Hepatocyte (in vitro differentiated cells): ENCODE results near the gene OR2A2. TPM values are rescaled to one million over a fixed set of nuclear protein-coding genes. Genes with fewer than 3 reads are reported as not detected.
"Not testable (repeated sequence)": the region's sequence is repeated elsewhere in the genome, so short reads cannot be mapped to it uniquely, and the experiment has no call there.

ENCODE experiments used
- DNase-seq: peaks from one replicate; pipeline ENCODE4 v3.0.0-alpha.2; 2016; ENCODE audit warnings: low spot score
- H2AFZ ChIP-seq: fragments of 200-600 bp; sonication (generic); 2 replicates; pipeline ENCODE4 v1.6.0; 2016; ENCODE audit warnings: antibody characterized with exemption, mild to moderate bottlenecking
- H3K27ac ChIP-seq: fragments of 200-600 bp; sonication (generic); 2 replicates; pipeline ENCODE4 v1.5.1; 2016; ENCODE audit warnings: mild to moderate bottlenecking
- H3K27me3 ChIP-seq: fragments of 200-600 bp; sonication (generic); 2 replicates; pipeline ENCODE4 v1.6.1; 2016
- H3K36me3 ChIP-seq: fragments of 200-600 bp; sonication (generic); replicated peaks from 2 replicates; pipeline ENCODE4 v1.5.1; 2016; ENCODE audit warnings: low read depth; ENCODE audit not compliant: insufficient read depth
- H3K4me1 ChIP-seq: fragments of 200-600 bp; sonication (generic); 2 replicates; pipeline ENCODE4 v1.5.1; 2016; ENCODE audit warnings: mild to moderate bottlenecking, moderate library complexity; ENCODE audit not compliant: insufficient read depth
- H3K4me2 ChIP-seq: fragments of 200-600 bp; sonication (generic); 2 replicates; pipeline ENCODE4 v1.6.0; 2016
- H3K4me3 ChIP-seq: fragments of 200-600 bp; sonication (generic); 2 replicates; pipeline ENCODE4 v1.5.1; 2016; ENCODE audit warnings: mild to moderate bottlenecking
- H3K79me2 ChIP-seq: fragments of 200-600 bp; sonication (generic); 2 replicates; pipeline ENCODE4 v1.6.0; 2017; ENCODE audit warnings: mild to moderate bottlenecking
- H3K9me2 ChIP-seq: fragments of 200-600 bp; sonication (generic); replicated peaks from 2 replicates; pipeline ENCODE4 v1.6.0; 2017; ENCODE audit warnings: mild to moderate bottlenecking; ENCODE audit not compliant: insufficient read depth
- H3K9me3 ChIP-seq: fragments of 200-600 bp; sonication (generic); 2 replicates; pipeline ENCODE4 v1.5.1; 2016; ENCODE audit warnings: low read depth, mild to moderate bottlenecking
- H4K20me1 ChIP-seq: fragments of 200-600 bp; sonication (generic); 2 replicates; pipeline ENCODE4 v1.6.0; 2016; ENCODE audit warnings: mild to moderate bottlenecking; ENCODE audit not compliant: insufficient read depth, poor library complexity, severe bottlenecking
- CTCF ChIP-seq: fragments of 200-600 bp; sonication (generic); IDR thresholded peaks from 2 replicates; pipeline ENCODE4 v1.5.1; 2016; ENCODE audit warnings: antibody characterized with exemption, mild to moderate bottlenecking; ENCODE audit not compliant: poor library complexity
- EZH2 ChIP-seq: fragments of 200-600 bp; sonication (generic); IDR thresholded peaks from 2 replicates; pipeline ENCODE4 v1.6.1; 2016; ENCODE audit warnings: antibody characterized with exemption, mild to moderate bottlenecking, borderline replicate concordance
- EZH2phosphoT487 ChIP-seq: fragments of 200-600 bp; sonication (generic); IDR thresholded peaks from one replicate; pipeline ENCODE4 v1.6.1; 2018; ENCODE audit warnings: antibody characterized with exemption, mild to moderate bottlenecking, low read depth, moderate library complexity; ENCODE audit not compliant: unreplicated experiment, severe bottlenecking
- WGBS: methylation state at CpG from one replicate; pipeline ENCODE4 v1.1.6; 2016; ENCODE audit warnings: low lambda C conversion rate; ENCODE audit errors: missing lambda C conversion rate; 5-methylcytosine and 5-hydroxymethylcytosine counted together
- polyA plus RNA-seq: library from polyadenylated mRNA; unstranded; fragments of >200 nt; fragmentation: Nextera tagmentation; extraction: Ambion mirVana; gene quantifications from 2 replicates; pipeline ENCODE4 v1.2.1, GENCODE V29; 2016
- total RNA-seq: library from RNA; depleted of rRNA; stranded (reverse); fragments of >200 nt; gene quantifications from 2 replicates; pipeline ENCODE4 v1.2.3, GENCODE V29; 2014

The OR2A2 gene
- total and polyA plus RNA-seq, 2 experiments from 2014 or later, result not detected

GRCh38 chr7:144122876-144123275, 13.5 kb downstream of the OR2A2 start, which contains the start of gene OR2A14:
OR2A14 (plus strand) TSS chr7:144123176; CDS start chr7:144129113, 5,937 bp downstream.
- Histone ChIP-seq H3K9me3 (no peaks in the 10 kb centered on the region), H3K27ac (no peak within 1 kb of the TSS), H3K4me2 (no peak within 1 kb of the TSS), H3K9me2 (no peaks in the 10 kb centered on the region), H3K79me2 (no peaks in the 10 kb centered on the region), H2AFZ (no peak within 1 kb of the TSS), H3K36me3 (no peaks in the 10 kb centered on the region), H3K4me3 (no peak within 1 kb of the TSS), H3K4me1 (no peaks in the 10 kb centered on the region), H3K27me3 (no peaks in the 10 kb centered on the region), H4K20me1 (no peaks in the 10 kb centered on the region)
- 93% methylated on average over 1 of the region's 1 CpG for WGBS
- TF ChIP-seq CTCF (no peak), EZH2phosphoT487 (no peak), EZH2 (no peak)
- no peak for DNase-seq

GRCh38 chr7:144127714-144128334, 18.4 kb downstream of the OR2A2 start:
- Histone ChIP-seq H3K9me3 (no peaks in the 10 kb centered on the region), H3K36me3 (no peaks in the 10 kb centered on the region), H3K9me2 (no peaks in the 10 kb centered on the region), H3K79me2 (no peaks in the 10 kb centered on the region), H3K4me2 (no peak overlapping the region), H3K27me3 (no peaks in the 10 kb centered on the region), H3K4me1 (no peaks in the 10 kb centered on the region), H3K4me3 (no peak overlapping the region), H2AFZ (no peak overlapping the region), H4K20me1 (no peaks in the 10 kb centered on the region), H3K27ac (no peak overlapping the region)
- TF ChIP-seq EZH2phosphoT487 (no peak), EZH2 (no peak), CTCF (peak; percentile 88)
- DNase-seq, result peak; percentile 96
- 46% methylated on average over 6 of the region's 6 CpGs for WGBS

GRCh38 chr7:144129601-144130000, 20.2 kb downstream of the OR2A2 start:
- not testable (repeated sequence) for DNase-seq, H4K20me1 ChIP-seq, H3K36me3 ChIP-seq, H3K27me3 ChIP-seq, H3K4me3 ChIP-seq, H3K9me2 ChIP-seq, H3K9me3 ChIP-seq, H3K79me2 ChIP-seq, H2AFZ ChIP-seq, H3K4me2 ChIP-seq, H3K27ac ChIP-seq, H3K4me1 ChIP-seq
- WGBS, result 94% methylated on average over 9 of the region's 9 CpGs

GRCh38 chr7:144130730-144131129, 21.3 kb downstream of the OR2A2 start:
- H3K4me1 ChIP-seq, result no peaks in the 10 kb centered on the region
- H3K27me3 ChIP-seq, result no peaks in the 10 kb centered on the region
- WGBS, result 77% methylated on average over 2 of the region's 2 CpGs

More at GRCh38 chr7:144130730-144131129, 21.3 kb downstream of the OR2A2 start:
- no peaks in the 10 kb centered on the region for H3K9me3 ChIP-seq
- H4K20me1 ChIP-seq, result no peaks in the 10 kb centered on the region
- no peak overlapping the region for H2AFZ ChIP-seq
- H3K9me2 ChIP-seq, result no peaks in the 10 kb centered on the region
- no peak overlapping the region for H3K27ac ChIP-seq
- no peaks in the 10 kb centered on the region for H3K79me2 ChIP-seq
- DNase-seq, result no peak
- H3K4me3 ChIP-seq, result no peak overlapping the region
- no peak overlapping the region for H3K4me2 ChIP-seq
- TF ChIP-seq EZH2phosphoT487 (no peak), CTCF (no peak), EZH2 (no peak)
- no peaks in the 10 kb centered on the region for H3K36me3 ChIP-seq
